NCI-H2196 (cell line): ENCODE results near the gene ARPC5.
"Not testable (repeated sequence)": the region's sequence is repeated elsewhere in the genome, so short reads cannot be mapped to it uniquely, and the experiment has no call there.

ENCODE experiments used
- DNase-seq: peaks from one replicate; lab custom pipeline; 2025; ENCODE audit not compliant: unreplicated experiment; lab: John Stamatoyannopoulos, UW

ARPC5 gene

DNA sequence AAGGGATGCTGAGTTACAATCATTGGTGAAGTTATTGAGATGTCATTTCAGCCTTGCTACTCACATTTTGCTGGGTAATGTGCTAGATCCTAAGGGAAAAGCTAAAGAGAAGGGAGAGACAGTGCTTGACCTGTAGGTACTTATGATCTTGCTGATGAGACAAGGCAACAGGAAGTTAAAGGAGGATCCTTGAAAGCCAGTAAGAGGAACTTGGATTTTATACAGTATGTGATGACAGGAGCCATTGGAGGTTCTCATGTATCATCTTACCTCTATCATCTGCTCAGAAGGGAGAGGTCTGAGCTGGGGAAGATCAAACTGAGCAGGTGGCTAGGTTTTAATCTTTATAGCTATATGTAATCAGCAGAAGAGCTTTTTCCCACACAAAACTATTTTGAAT is 11.2 kb upstream of the ARPC5 start:
- no peak for DNase-seq

DNA sequence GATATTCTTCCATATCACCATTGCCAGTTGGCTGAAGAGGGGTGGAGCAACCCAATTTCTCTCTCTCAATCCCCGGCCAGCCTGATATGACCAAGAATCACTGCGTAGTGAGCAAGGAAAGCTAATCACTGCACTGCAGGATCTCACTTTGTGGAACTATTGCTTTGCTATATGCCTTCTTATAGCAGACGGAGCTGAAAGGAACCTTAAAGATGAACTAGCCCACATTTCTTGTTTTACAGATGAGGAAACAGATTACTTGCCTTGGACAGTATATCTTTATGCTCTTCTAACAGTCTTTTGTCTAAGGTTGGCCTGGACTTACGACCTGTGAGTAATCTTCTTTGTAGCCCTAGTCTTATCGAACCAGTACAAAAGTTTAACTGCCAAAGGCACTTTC is 9.9 kb upstream of the ARPC5 start:
- DNase-seq, result no peak

DNA sequence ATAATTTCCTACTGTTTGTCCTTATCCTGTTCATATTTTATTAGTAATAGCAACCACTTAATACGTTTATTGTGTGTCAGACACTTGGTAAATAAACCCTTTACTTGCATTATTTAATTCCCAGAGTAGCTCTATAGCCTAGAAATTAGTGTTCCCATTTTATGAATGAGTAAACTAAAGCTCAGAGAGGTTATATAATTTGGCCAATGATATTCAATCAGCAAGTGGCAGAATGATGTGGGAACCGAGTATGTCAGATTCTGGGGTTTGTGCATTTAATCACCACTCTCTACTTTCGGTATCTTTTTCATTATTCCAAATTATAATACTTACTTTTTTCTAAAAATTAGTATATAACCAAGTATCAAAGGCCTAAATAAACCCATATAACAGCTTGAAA is 6.6 kb upstream of the ARPC5 start:
- no peak for DNase-seq

DNA sequence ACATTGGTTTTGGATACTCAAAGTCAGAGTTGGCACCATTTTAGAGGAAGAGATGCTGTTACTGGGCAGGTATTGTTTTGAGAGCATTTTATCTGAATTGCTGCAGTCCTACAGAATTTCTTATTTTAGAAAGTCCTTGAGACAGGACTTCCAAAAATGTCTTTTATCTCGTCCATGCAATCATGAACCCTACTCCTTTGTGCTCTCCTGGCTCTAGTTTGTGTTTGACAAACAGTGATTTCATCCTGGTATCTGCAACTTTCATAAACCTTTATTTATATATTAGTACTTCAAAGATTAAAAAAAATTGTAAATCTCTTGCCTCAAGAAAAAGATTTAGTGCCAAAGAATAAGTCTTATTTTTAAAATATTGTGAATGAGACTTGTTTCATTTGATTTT is 4.6 kb upstream of the ARPC5 start:
- DNase-seq, result no peak

DNA sequence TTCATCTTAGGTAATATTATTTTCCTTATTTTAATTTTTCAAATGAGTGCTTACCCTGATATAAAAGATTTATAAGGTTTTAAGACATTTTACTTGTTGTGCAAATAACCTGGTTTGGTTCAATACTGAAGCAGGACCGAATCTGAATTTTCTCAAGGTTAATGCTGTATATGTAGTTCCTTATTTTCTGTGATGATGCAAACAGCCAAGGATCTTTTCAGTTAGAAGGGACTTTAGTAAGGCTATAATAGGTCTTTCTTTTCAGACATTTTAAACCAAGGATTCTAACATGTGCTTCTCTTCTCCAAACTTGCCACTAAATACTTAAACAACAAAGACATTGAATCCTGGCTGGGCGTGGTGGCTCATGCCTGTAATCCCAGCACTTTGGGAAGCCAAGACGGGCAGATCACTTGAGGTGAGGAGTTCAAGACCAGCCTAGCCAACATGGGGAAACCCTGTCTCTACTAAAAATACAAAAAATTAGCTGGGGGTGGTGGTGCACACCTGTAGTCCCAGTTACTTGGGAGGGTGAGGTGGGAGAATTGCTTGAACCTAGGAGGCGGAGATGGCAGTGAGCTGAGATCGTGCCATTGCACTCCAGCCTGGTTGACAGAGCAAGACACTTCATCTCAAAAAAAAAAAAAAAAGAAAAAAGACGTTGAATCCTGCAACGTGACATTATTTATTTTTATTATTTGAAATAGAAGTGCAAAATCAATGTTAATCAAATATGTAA is 3.2 kb upstream of the ARPC5 start:
- no peak for DNase-seq

DNA sequence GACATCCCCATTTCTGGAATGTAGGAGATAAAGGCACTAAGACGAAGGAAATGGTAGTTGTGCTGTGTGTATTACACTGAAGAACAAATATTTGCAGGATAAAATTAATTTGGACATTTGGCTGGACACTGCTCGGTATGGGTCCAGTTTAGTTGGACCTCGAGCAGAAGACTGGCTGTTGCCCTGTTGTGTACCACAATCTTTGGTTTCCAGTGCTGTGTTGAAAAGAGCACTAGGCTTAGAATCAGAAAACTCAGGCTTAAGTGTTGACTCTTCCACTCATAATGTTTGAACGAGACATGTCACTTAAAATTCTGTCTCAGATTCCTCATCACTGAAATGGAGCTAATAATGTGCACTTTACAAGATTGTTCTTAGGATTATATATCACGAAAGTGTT is 1.2 kb upstream of the ARPC5 start:
- no peak for DNase-seq

DNA sequence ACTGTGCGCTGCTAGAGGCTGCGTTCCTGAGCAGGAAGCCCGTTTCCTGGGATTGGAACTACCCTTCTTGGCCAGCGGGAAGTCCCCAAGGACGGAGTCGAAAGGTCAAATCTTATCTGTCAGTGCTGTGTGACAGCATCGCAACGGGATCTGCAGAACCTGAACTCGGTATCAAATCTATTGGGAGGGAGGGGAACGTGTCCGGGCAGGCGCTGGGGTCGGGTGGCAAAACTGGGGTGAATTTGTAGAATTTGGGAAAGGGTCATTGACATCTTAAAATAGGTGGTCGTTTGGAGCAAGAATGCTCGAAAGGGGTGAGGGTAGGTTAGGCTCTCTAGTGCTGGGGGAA is 725 bp upstream of the ARPC5 start:
- no peak for DNase-seq

DNA sequence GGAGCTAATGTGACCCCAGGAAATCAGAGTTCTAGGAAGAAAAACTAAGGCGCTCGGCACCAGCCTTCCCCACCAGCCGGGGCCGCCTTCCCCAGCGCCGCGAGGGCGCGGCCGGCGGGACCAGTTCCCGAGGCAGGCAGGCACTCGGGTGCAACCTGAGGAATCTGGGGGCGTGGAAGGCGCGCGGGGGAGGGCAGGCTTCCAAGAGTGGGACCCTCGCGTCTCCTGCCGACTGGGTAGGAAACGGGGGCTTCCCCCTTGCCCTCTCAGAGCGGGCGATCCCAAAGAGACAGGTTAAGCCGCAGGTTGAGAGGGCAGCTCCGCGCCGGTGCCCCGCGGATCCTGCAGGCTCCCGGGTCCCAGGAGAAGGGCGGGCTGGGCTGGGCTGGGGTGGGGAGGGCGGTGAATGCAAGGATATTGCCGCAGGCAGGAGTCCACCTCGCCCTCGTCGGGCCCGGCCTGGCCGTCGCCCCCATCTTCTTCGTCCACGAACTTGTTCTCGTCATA is 431 bp downstream of the ARPC5 start:
- DNase-seq, result no peak

DNA sequence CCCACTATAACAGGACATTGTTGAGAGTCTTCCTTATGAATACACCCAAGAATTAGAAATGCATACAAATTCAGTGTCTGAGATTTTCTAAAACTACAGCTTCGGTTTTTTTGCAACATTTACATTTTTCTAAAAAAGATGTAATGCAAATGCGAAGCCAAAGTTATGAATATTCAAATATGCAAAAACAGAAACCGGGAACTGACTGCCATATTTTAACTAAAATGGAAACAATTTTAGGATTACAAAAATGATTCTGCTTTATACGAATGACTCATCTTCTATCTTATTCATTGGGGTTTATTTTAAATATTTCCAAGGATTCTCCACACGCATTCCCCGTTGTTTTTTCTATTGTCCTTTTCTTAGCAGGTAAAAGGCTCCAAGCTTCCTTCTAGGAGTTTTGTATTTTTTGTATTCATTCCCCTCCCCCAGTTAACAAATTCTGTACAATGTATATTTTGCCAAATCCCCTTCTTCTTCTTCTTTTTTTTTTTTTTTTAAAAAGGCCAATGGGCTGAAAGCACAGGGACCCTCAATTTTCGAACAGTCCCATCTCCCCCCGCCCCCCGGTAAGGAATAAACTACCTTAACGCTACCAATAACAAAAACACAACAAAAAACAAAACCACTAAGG is 1.0 kb downstream of the ARPC5 start:
- no peak for DNase-seq

DNA sequence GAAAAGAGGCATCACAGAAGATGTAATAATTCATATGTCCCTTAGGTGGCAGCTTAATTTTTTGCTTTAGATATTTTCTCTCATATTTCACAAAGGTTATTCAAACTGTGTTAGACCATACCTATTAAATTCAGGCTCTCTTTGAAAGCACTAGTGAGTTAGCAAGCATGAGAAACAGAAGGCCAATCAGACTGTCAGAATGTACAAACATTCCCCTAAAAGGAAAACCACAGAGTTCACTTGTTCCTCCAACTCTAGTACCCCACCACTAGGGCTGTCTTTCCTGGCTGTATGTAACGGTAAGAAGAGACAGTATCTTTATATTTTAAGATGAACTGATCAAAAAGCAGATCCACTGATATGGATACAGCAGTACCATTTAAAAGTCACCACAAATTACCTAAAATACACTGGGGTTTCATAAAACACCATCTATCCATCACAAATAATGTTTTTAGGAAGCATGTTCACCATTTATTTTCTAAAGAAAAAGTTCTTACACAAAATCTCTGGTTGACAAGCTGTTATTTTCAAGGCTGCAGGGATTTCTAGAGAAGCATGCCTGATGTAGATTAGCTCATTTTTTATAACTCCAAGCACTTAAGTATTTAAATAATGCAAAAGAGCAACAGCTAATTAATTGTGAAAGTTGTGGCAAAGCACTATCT is 1.8 kb downstream of the ARPC5 start:
- peak; percentile 27 for DNase-seq

DNA sequence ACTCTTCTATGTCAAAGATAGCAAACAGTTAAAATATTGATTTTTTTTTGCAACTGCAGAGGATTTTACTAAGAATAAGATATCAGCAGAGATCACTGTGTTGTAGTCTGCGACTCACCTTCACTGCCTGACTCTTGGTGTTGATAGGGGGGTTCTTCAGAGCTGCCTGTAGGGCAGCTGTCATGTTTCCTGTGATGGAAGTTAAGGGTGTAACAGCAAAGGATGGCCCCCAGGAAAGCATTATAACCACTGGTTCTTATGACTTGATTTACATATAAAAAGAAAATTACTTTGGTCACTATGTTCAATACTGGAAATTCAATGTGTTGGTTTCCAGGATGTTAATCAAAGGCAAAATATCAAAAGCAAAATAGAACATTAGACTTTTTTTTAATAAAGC is 2.6 kb downstream of the ARPC5 start:
- no peak for DNase-seq

DNA sequence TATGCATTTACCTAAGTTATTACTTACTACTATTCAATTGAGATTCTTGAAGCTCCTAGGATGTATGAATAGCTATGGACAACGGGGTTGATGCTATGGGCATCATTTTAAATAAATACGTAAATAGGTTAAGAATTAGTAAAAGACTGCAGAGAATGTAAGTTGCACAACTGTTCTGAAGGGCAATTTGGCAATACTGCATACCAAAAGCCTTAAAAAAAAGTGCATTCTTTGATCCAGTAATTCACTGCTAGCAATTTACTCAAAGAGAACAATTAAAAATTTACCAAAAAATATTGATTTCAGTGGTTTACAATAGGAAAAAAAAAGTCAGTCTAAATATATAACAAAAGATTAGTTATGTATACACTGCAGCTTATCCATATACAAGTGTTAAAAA is 3.5 kb downstream of the ARPC5 start:
- DNase-seq, result no peak

DNA sequence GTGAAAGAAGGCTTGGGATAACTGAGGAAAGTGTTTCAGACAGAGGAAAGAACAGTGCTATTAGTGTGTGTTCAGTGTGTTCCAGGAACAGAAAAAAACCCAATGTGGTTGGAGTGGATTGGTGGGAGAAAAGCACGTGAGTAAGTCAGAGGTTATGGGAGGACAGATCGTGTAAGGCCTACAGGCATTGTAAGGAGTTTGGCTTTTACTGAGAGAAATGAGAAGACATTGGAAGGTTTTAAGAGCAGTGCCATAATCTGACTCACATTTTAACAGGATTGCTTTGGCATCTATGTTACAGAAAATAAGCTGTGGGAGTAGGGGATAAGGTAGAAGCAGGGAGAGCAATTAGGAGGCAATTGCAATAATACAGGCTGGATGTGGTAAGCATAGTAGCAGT is 4.8 kb downstream of the ARPC5 start:
- DNase-seq, result no peak

DNA sequence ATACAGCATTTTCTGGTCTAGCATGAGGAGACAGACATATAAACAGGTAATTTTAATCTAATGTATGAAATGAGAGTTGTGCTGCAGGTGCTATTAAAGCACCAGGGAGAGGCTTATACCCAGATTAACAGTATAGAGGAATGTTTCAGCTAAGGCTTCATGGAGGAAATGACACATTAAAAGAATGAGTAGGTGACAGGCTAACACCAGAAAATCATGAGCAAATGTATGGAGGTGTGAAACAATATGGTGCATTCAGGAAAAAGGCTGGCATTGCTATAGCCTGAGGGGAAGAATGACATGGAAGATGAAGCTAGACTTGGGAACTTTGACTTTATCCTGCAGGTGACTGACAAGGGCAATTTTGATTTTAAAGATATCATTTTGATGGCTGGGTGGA is 7.0 kb downstream of the ARPC5 start:
- DNase-seq, result no peak

DNA sequence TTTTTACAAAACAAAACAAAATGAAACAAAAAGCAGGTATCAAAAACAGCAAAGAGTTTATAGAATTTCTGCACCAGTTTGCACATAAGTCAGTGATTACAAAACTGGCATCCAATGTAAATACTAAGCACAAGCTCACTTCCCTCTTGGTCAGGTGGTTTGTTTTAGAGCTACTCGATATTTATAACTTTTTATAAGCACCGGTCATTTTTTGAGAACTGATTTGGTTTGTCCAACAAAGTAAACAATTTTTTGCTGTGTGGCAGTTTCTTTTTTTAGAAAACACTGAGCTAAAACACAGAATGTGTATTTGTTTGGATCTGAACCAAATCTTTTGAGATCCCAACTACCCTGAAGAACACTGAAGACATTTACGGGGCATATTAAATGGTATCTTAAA is 9.3 kb downstream of the ARPC5 start:
- DNase-seq, result not testable (repeated sequence)

DNA sequence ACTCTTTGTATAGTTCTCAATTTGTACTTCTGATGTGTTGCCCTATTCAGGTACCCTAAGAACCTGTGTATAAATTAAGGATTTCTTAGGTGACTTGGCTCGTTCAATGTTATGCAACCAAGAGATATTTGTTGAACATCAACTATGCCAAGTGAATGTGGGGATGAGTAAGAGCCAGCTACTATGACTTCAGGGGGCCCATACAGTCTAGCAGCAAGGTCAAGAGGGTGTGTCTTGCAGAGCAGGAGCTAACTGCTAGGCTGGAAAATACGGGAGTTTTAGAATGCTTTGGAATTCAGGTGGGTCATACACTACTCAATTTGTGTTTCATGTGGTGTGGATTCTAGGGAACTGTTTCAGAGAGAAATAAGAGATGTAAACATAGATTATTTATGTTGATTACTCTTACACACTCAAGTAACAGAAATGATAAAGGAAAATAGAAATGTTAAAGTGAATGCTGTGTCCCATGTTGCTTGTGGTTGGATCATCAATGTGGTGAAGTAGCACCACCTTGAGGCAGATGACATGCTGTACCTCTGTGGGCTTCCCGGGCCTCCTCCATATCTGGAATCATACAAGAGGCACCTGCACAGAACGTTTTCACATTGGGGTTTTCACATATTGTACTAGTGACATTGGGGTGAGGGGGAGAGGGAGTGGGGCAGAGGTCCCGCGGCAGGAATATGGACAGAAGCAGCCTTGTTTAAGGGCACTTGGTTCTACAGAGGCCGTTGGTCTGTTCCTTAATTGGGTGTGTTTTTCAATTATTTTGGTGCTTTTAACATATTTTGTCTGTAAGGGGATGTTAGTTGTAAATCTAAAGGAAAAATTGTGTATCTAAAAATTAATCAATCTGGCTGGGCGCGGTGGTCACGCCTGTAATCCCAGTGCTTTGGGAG is 12.4 kb downstream of the ARPC5 start:
- peak; percentile 52 for DNase-seq

DNA sequence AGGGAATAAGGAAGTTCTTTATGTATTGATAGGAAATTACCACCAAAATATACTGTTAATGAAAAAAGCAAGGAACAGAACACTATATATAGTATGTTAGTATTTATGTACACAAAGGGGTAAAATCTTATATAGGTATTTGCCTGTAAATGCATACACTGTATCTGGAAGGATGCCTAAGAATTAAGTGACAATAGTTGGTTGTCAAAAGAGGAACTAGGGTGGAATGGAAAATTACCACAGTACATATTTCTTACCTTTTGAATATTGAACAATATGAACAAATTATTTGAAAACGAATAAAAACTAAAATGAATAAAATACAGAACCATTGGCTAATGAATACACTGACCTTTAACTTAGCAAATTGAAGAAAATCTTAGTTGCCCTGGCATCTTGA is 13.6 kb downstream of the ARPC5 start:
- DNase-seq, result no peak

DNA sequence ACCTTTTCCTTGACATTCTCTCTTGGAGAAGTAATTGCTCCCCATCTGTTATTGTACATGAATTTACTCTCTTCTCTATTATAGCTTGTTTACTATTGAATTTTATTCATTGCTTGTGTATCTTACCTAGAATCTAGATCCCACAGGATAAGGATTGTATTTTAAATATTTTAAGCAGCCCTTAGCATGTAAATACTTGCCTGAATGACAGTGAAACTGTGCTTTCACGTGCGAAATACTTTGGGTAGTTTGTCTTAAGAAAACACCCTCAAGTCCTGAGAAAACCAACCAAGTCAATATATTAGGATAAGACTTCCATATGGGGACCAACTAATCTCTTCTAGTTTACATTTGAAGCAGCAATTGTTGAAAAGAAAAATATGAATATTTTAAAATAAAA is 15.3 kb downstream of the ARPC5 start:
- DNase-seq, result no peak

DNA sequence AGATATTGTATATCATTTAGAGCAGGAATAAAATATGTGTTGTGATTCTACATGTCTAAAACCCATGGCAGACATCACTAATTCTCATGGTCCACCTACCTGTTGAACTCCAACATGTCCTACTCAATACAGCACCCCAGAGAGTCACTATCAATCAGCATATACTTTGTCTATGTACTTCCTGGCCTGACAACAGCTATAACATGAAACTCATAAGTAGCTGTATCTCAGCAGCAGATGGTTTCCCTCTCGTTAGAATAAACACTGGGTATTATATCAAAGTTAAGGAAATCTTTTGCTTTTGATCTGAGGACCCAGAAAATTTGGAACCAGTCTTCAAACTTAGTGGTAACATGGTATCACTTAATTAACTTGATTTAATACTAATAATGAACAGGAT is 15.8 kb downstream of the ARPC5 start:
- no peak for DNase-seq

DNA sequence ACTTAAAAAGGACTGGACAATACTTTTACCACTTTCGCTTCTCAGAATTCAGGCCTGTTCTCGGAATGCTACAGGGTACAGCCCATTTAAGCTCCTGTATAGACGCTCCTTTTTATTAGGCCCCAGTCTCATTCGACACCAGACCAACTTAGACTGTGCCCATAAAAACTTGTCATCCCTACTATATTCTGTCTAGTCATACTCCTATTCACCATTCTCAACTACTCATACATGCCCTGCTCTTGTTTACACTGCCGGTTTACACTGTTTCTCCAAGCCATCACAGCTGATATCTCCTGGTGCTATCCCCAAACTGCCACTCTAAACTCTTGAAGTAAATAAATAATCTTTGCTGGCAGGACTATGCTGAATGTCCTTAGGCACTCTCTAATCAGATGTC is 17.4 kb downstream of the ARPC5 start:
- DNase-seq, result not testable (repeated sequence)

DNA sequence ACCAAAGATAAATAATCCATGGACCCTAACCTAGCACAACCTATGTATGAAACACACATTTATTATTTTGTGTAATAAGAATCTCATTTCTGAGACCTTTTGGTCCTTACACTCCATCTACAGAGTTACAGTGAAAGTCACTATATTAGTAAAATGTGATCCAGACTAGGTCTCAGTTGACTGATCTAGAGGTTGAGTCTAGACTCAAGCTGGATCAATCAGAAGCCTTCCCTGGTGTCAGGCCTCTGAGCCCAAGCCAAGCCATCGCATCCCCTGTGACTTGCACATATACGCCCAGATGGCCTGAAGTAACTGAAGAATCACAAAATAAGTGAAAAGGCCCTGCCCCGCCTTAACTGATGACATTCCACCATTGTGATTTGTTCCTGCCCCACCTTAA is 22.6 kb downstream of the ARPC5 start:
- not testable (repeated sequence) for DNase-seq
